ENCODE results near the gene ADGRB2.

DNA sequence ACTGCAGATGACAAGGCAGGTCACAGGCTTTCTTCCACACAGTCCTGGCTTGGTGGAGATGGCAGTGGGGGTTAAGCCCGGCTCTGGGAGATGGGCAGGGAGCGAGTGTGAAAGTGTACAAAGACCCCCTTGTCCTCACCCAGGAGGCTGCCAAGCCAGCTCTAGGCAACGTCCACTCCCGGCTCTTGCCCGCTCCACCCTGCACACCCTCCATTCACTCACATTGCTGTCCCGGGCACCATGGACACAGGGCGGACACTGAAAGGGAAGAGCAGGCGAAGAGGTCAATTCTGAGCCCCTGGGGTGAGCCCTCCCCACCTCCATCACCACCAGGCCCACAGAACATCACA is 69.2 kb downstream of the ADGRB2 start:
- TF ChIP-seq, protein P1, sequence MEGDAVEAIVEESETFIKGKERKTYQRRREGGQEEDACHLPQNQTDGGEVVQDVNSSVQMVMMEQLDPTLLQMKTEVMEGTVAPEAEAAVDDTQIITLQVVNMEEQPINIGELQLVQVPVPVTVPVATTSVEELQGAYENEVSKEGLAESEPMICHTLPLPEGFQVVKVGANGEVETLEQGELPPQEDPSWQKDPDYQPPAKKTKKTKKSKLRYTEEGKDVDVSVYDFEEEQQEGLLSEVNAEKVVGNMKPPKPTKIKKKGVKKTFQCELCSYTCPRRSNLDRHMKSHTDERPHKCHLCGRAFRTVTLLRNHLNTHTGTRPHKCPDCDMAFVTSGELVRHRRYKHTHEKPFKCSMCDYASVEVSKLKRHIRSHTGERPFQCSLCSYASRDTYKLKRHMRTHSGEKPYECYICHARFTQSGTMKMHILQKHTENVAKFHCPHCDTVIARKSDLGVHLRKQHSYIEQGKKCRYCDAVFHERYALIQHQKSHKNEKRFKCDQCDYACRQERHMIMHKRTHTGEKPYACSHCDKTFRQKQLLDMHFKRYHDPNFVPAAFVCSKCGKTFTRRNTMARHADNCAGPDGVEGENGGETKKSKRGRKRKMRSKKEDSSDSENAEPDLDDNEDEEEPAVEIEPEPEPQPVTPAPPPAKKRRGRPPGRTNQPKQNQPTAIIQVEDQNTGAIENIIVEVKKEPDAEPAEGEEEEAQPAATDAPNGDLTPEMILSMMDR (IDR thresholded peaks at IDR 0.05) = no peak
- no peak for TF ChIP-seq POLR2A (IDR thresholded peaks at IDR 0.05)
